ENCODE data around the gene CLEC4F. TPM values are rescaled to one million over a fixed set of nuclear protein-coding genes. Genes with fewer than 3 reads are reported as not detected.

Gene CLEC4F
- polyA plus RNA-seq, 1 of the 3 experiments (the other 2 are of a cell fraction), result 0.12 TPM

- 30% methylated on average over 2 of the region's 2 CpGs for WGBS (ENCODE audit: low lambda C conversion rate)
- Histone ChIP-seq H3K36me3 (replicated peaks in 1 of 2; ENCODE audit: control insufficient read depth in 1 of 2, insufficient read depth in 2 of 2, low read length in 1 of 2) (no peaks in the 10 kb centered on the region), H3K9me3 (no peaks in the 10 kb centered on the region), H4K20me1 (ENCODE audit: insufficient read depth) (no peaks in the 10 kb centered on the region), H3K27me3 (ENCODE audit: insufficient read depth) (peaks cover 38% of the 10 kb centered on the region), H3K4me1 (ENCODE audit: control insufficient read depth in 1 of 2, insufficient read depth in 2 of 2, low read depth in 1 of 2, low read length in 1 of 2) (peaks cover 0 to 9% of the 10 kb centered on the region in 2 experiments; a peak in 1 of 4 replicates), H3K4me2 (no peak overlapping the region), H3K27ac (ENCODE audit: low read depth in 2 of 2, low read length in 1 of 2) (no peak overlapping the region), H2AFZ (ENCODE audit: low read depth) (no peak overlapping the region), H3F3A (replicated peaks; ENCODE audit: insufficient read depth) (no peaks in the 10 kb centered on the region), H3K4me3 (ENCODE audit: low read depth in 2 of 2, low read length in 1 of 2) (no peak overlapping the region), H3K9ac (no peak overlapping the region), H3K79me2 (ENCODE audit: insufficient read depth) (no peaks in the 10 kb centered on the region), H3K9me2 (no peaks in the 10 kb centered on the region)
- TF ChIP-seq EP300 (IDR thresholded peaks at IDR 0.05; ENCODE audit: borderline replicate concordance in 1 of 2, low read depth in 1 of 2, low read length in 1 of 2) (no peak), RFX5 (IDR thresholded peaks at IDR 0.05; ENCODE audit: low read length) (no peak), NRF1 (IDR thresholded peaks at IDR 0.05; ENCODE audit: low read depth, low read length) (no peak), NFIC (IDR thresholded peaks at IDR 0.05; ENCODE audit: borderline replicate concordance) (no peak), FOSL2 (IDR thresholded peaks at IDR 0.05; ENCODE audit: borderline replicate concordance, low read depth) (no peak), TEAD4 (IDR thresholded peaks at IDR 0.05; ENCODE audit: borderline replicate concordance, insufficient read depth) (no peak), MAX (IDR thresholded peaks at IDR 0.05; ENCODE audit: low read depth) (no peak), IRF3 (IDR thresholded peaks at IDR 0.05; ENCODE audit: low read depth, low read length) (no peak), EZH2phosphoT487 (IDR thresholded peaks at IDR 0.05; ENCODE audit: borderline replicate concordance, low read depth) (no peak), JUND (IDR thresholded peaks at IDR 0.05) (no peak), FOXJ3 (CRISPR knock-in tag; IDR thresholded peaks at IDR 0.05) (no peak), SMC3 (IDR thresholded peaks at IDR 0.05; ENCODE audit: low read depth, low read length) (no peak)
- TF ChIP-seq, protein P1, sequence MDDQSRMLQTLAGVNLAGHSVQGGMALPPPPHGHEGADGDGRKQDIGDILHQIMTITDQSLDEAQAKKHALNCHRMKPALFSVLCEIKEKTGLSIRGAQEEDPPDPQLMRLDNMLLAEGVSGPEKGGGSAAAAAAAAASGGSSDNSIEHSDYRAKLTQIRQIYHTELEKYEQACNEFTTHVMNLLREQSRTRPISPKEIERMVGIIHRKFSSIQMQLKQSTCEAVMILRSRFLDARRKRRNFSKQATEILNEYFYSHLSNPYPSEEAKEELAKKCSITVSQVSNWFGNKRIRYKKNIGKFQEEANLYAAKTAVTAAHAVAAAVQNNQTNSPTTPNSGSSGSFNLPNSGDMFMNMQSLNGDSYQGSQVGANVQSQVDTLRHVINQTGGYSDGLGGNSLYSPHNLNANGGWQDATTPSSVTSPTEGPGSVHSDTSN (IDR thresholded peaks at IDR 0.05), result no peak
- TF ChIP-seq, protein P2, sequence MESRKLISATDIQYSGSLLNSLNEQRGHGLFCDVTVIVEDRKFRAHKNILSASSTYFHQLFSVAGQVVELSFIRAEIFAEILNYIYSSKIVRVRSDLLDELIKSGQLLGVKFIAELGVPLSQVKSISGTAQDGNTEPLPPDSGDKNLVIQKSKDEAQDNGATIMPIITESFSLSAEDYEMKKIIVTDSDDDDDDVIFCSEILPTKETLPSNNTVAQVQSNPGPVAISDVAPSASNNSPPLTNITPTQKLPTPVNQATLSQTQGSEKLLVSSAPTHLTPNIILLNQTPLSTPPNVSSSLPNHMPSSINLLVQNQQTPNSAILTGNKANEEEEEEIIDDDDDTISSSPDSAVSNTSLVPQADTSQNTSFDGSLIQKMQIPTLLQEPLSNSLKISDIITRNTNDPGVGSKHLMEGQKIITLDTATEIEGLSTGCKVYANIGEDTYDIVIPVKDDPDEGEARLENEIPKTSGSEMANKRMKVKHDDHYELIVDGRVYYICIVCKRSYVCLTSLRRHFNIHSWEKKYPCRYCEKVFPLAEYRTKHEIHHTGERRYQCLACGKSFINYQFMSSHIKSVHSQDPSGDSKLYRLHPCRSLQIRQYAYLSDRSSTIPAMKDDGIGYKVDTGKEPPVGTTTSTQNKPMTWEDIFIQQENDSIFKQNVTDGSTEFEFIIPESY (IDR thresholded peaks at IDR 0.05; ENCODE audit: borderline replicate concordance, low read depth), result no peak
- TF ChIP-seq, protein P3, sequence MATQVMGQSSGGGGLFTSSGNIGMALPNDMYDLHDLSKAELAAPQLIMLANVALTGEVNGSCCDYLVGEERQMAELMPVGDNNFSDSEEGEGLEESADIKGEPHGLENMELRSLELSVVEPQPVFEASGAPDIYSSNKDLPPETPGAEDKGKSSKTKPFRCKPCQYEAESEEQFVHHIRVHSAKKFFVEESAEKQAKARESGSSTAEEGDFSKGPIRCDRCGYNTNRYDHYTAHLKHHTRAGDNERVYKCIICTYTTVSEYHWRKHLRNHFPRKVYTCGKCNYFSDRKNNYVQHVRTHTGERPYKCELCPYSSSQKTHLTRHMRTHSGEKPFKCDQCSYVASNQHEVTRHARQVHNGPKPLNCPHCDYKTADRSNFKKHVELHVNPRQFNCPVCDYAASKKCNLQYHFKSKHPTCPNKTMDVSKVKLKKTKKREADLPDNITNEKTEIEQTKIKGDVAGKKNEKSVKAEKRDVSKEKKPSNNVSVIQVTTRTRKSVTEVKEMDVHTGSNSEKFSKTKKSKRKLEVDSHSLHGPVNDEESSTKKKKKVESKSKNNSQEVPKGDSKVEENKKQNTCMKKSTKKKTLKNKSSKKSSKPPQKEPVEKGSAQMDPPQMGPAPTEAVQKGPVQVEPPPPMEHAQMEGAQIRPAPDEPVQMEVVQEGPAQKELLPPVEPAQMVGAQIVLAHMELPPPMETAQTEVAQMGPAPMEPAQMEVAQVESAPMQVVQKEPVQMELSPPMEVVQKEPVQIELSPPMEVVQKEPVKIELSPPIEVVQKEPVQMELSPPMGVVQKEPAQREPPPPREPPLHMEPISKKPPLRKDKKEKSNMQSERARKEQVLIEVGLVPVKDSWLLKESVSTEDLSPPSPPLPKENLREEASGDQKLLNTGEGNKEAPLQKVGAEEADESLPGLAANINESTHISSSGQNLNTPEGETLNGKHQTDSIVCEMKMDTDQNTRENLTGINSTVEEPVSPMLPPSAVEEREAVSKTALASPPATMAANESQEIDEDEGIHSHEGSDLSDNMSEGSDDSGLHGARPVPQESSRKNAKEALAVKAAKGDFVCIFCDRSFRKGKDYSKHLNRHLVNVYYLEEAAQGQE (IDR thresholded peaks at IDR 0.05; ENCODE audit: low read depth, low read length), result no peak
- ChIA-PET POLR2A (no interaction called here), CTCF (interaction anchor here (0.6 to 1.4 kb wide), 7 partner anchors 8 to 491 kb away, joined by 3 to 8 read pairs (median 3); partner anchors contain the start of gene ADD2)
- DNase-seq, result no peak
Observed at GRCh38 chr2:70793450-70793849, 26.9 kb downstream of the CLEC4F start.
